NCI-H2107 (cell line): ENCODE data around the gene STAT5B.
"Not testable (repeated sequence)": the region's sequence is repeated elsewhere in the genome, so short reads cannot be mapped to it uniquely, and the experiment has no call there.

ENCODE experiments used
- DNase-seq: peaks from one replicate; lab custom pipeline; 2025; lab: John Stamatoyannopoulos, UW

STAT5B gene

GRCh38 chr17:42305543-42306384, 29.6 kb upstream of the STAT5B start:
- DNase-seq, result no peak

- not testable (repeated sequence) for DNase-seq
These were observed 28.8 kb upstream of the STAT5B start for GRCh38 chr17:42305031-42305330.

- no peak for DNase-seq
These were observed 28.2 kb upstream of the STAT5B start for GRCh38 chr17:42304187-42305030.

- DNase-seq, result no peak
These were observed 27.5 kb upstream of the STAT5B start for GRCh38 chr17:42303694-42304093.

GRCh38 chr17:42301022-42301421, 24.8 kb upstream of the STAT5B start:
- no peak for DNase-seq

- DNase-seq, result not testable (repeated sequence)
These were observed 23.7 kb upstream of the STAT5B start for GRCh38 chr17:42299913-42300312.

GRCh38 chr17:42299361-42299760, 23.2 kb upstream of the STAT5B start:
- DNase-seq, result not testable (repeated sequence)

GRCh38 chr17:42297775-42298174, 21.6 kb upstream of the STAT5B start:
- DNase-seq, result not testable (repeated sequence)

GRCh38 chr17:42296012-42296411, 19.8 kb upstream of the STAT5B start:
- no peak for DNase-seq

GRCh38 chr17:42294469-42295398, 18.5 kb upstream of the STAT5B start:
- DNase-seq, result no peak

GRCh38 chr17:42291129-42291528, 14.9 kb upstream of the STAT5B start:
- no peak for DNase-seq

GRCh38 chr17:42290577-42290976, 14.4 kb upstream of the STAT5B start:
- no peak for DNase-seq

- no peak for DNase-seq
These were observed 13.5 kb upstream of the STAT5B start for GRCh38 chr17:42289611-42290181.

- DNase-seq, result no peak
These were observed 12.8 kb upstream of the STAT5B start for GRCh38 chr17:42288803-42289610.

GRCh38 chr17:42287977-42288802, 12.0 kb upstream of the STAT5B start, which contains the start of gene STAT5A:
TSS of gene STAT5A (plus strand) at chr17:42288498. CDS start at chr17:42289412, 914 bp downstream.
- DNase-seq, result no peak

- DNase-seq, result no peak
These were observed 11.2 kb upstream of the STAT5B start for GRCh38 chr17:42287305-42287976.

GRCh38 chr17:42286411-42287221, 10.4 kb upstream of the STAT5B start:
- no peak for DNase-seq

GRCh38 chr17:42285346-42286050, 9.3 kb upstream of the STAT5B start:
- DNase-seq, result no peak
